GM19468 (cell line): ENCODE measurements around the gene DOLPP1.

Experiments used
- ATAC-seq: cut with Tn5 transposase; IDR thresholded peaks from one replicate; pipeline ENCODE4 v1.9.1; 2021; ENCODE audit warnings: mild to moderate bottlenecking, moderate library complexity, moderate number of reproducible peaks; ENCODE audit not compliant: unreplicated experiment; ENCODE audit errors: extremely low read depth

The DOLPP1 gene

GRCh38 chr9:129089246-129089645 is 8.3 kb downstream of the DOLPP1 start:
- ATAC-seq: no peak

GRCh38 chr9:129093602-129094386 is 12.9 kb downstream of the DOLPP1 start:
- ATAC-seq: no peak

- ATAC-seq: no peak
These were observed 13.7 kb downstream of the DOLPP1 start for GRCh38 chr9:129094387-129095169.

- ATAC-seq: no peak
These were observed 14.3 kb downstream of the DOLPP1 start for GRCh38 chr9:129095170-129095667.

GRCh38 chr9:129095908-129096307 is 15.0 kb downstream of the DOLPP1 start:
- no peak for ATAC-seq

GRCh38 chr9:129097671-129098306 is 16.9 kb downstream of the DOLPP1 start:
- no peak for ATAC-seq

GRCh38 chr9:129098328-129098727 is 17.4 kb downstream of the DOLPP1 start:
- ATAC-seq: no peak

- no peak for ATAC-seq
These were observed 19.7 kb downstream of the DOLPP1 start for GRCh38 chr9:129100383-129101169.

- ATAC-seq: no peak
These were observed 20.4 kb downstream of the DOLPP1 start for GRCh38 chr9:129101279-129101678.

- no peak for ATAC-seq
These were observed 21.2 kb downstream of the DOLPP1 start for GRCh38 chr9:129102095-129102525.

GRCh38 chr9:129102791-129103594 is 22.1 kb downstream of the DOLPP1 start:
- ATAC-seq: no peak

GRCh38 chr9:129103595-129103965 is 22.7 kb downstream of the DOLPP1 start:
- no peak for ATAC-seq

GRCh38 chr9:129104051-129104450 is 23.1 kb downstream of the DOLPP1 start:
- ATAC-seq: no peak

- no peak for ATAC-seq
These were observed 25.2 kb downstream of the DOLPP1 start for GRCh38 chr9:129105857-129106694.

GRCh38 chr9:129107651-129108050 is 26.7 kb downstream of the DOLPP1 start:
- no peak for ATAC-seq

GRCh38 chr9:129108083-129108804 is 27.3 kb downstream of the DOLPP1 start:
- ATAC-seq: no peak

- no peak for ATAC-seq
These were observed 28.1 kb downstream of the DOLPP1 start for GRCh38 chr9:129108805-129109536.
